Liver (tissue), 9 donors: ENCODE results near the gene SULT1A2. TPM values are rescaled to one million over a fixed set of nuclear protein-coding genes. Genes with fewer than 3 reads are reported as not detected.

ENCODE experiments used
- DNase-seq: peaks from one replicate; pipeline ENCODE4 v3.0.0-alpha.2; 2017; ENCODE audit warnings: low spot score
- H3K27ac ChIP-seq, 2 donors: one replicate each; pipeline ENCODE4 v1.7.0; 2013; ENCODE audit warnings: inconsistent platforms in 2 of 2, low read length in 2 of 2, control low read depth in 1 of 2, low read depth in 1 of 2, mild to moderate bottlenecking in 1 of 2
- H3K27me3 ChIP-seq, 4 donors: one replicate each; pipeline versions ENCODE4 v1.6.1 to v1.7.0; 2013; ENCODE audit warnings: low read length in 3 of 4, inconsistent platforms in 1 of 4, mild to moderate bottlenecking in 1 of 4, moderate library complexity in 1 of 4; ENCODE audit not compliant: control insufficient read depth in 4 of 4, insufficient read depth in 4 of 4
- H3K36me3 ChIP-seq, 4 donors: one replicate each; pipeline versions ENCODE4 v1.6.1 to v1.7.0; 2013; ENCODE audit warnings: low read length in 3 of 4, mild to moderate bottlenecking in 3 of 4, low read depth in 1 of 4, moderate library complexity in 1 of 4; ENCODE audit not compliant: control insufficient read depth in 4 of 4, insufficient read depth in 3 of 4
- H3K4me1 ChIP-seq, 4 donors: one replicate each; pipeline versions ENCODE4 v1.6.1 to v1.7.0; 2013; ENCODE audit warnings: low read length in 3 of 4, mild to moderate bottlenecking in 3 of 4, moderate library complexity in 1 of 4; ENCODE audit not compliant: control insufficient read depth in 4 of 4, insufficient read depth in 4 of 4
- H3K4me3 ChIP-seq, 3 donors: one replicate each; pipeline versions ENCODE4 v1.6.1 to v1.7.0; 2013; ENCODE audit warnings: low read length in 3 of 3, control low read depth in 1 of 3, low read depth in 1 of 3, mild to moderate bottlenecking in 1 of 3
- H3K9ac ChIP-seq, 2 donors: one replicate each; pipeline ENCODE4 v1.7.0; 2013; ENCODE audit warnings: low read length in 2 of 2, mild to moderate bottlenecking in 2 of 2, moderate library complexity in 2 of 2, control low read depth in 1 of 2, low read depth in 1 of 2
- H3K9me3 ChIP-seq, 4 donors: one replicate each; pipeline versions ENCODE4 v1.6.1 to v1.7.0; 2013; ENCODE audit warnings: low read length in 3 of 4; ENCODE audit not compliant: control insufficient read depth in 4 of 4
- FOXA1 ChIP-seq: IDR thresholded peaks from 2 replicates; pipeline ENCODE4 v1.6.1; 2016; ENCODE audit warnings: antibody characterized with exemption
- FOXA2 ChIP-seq: IDR thresholded peaks from 2 replicates; pipeline ENCODE4 v1.6.1; 2016; ENCODE audit warnings: antibody characterized with exemption
- GABPA ChIP-seq, 2 donors: IDR thresholded peaks in 1 of 2; conservative IDR thresholded peaks in 1 of 2; 2 replicates each; pipeline ENCODE4 v1.6.1; 2016; ENCODE audit warnings: antibody characterized with exemption in 2 of 2, mild to moderate bottlenecking in 1 of 2, moderate library complexity in 1 of 2
- HNF4G ChIP-seq: IDR thresholded peaks from 2 replicates; pipeline ENCODE4 v1.6.1; 2016; ENCODE audit warnings: antibody characterized with exemption
- JUND ChIP-seq, 2 donors: IDR thresholded peaks; 2 replicates each; pipeline ENCODE4 v1.6.1; 2016; ENCODE audit warnings: antibody characterized with exemption in 2 of 2
- NR2F2 ChIP-seq: IDR thresholded peaks from 2 replicates; pipeline ENCODE4 v1.6.1; 2016; ENCODE audit warnings: antibody characterized with exemption
- RXRA ChIP-seq, 2 donors: IDR thresholded peaks; 2 replicates each; pipeline ENCODE4 v1.6.1; 2017 to 2018; ENCODE audit warnings: antibody characterized with exemption in 2 of 2, mild to moderate bottlenecking in 1 of 2
- SP1 ChIP-seq: IDR thresholded peaks from 2 replicates; pipeline ENCODE4 v1.6.1; 2018; ENCODE audit warnings: antibody characterized with exemption, mild to moderate bottlenecking
- TAF1 ChIP-seq: conservative IDR thresholded peaks from 2 replicates; pipeline ENCODE4 v1.6.1; 2016; ENCODE audit warnings: antibody characterized with exemption, mild to moderate bottlenecking
- WGBS: extraction: QIAGEN DNeasy Blood & Tissue Kit; methylation state at CpG from one replicate; pipeline ENCODE4 v1.1.7; 2013; 5-methylcytosine and 5-hydroxymethylcytosine counted together
- polyA plus RNA-seq, 2 donors: library from polyadenylated mRNA; stranded (reverse) in 1 of 2; unstranded in 1 of 2; fragments of 200-250 nt in 1 of 2; fragments of >200 nt in 1 of 2; fragmentation: Nextera tagmentation in 1 of 2; extraction: Ambion mirVana in 1 of 2; gene quantifications; one replicate each; pipeline versions ENCODE4 v1.2.1 to v1.2.3, GENCODE V29; 2013 to 2015
- total RNA-seq, 2 donors: library from RNA; depleted of rRNA; stranded (reverse); fragments of >200 nt; gene quantifications; one replicate each; pipeline ENCODE4 v1.2.3, GENCODE V29; 2014
- TF ChIP-seq, protein P1 (sequence below): fragments of 150-350 bp; IDR thresholded peaks from 2 replicates; pipeline ENCODE4 v1.5.1; 2017; ENCODE audit warnings: improper control_type of control experiment, low read depth, low read length; ENCODE audit not compliant: missing input control
- TF ChIP-seq, protein P2 (sequence below): IDR thresholded peaks from 2 replicates; pipeline ENCODE4 v1.6.1; 2016; ENCODE audit warnings: antibody characterized with exemption
- TF ChIP-seq, protein P3 (sequence below): IDR thresholded peaks from 2 replicates; pipeline ENCODE4 v1.6.1; 2016; ENCODE audit warnings: antibody characterized with exemption
- TF ChIP-seq, protein P4 (sequence below): IDR thresholded peaks from 2 replicates; pipeline ENCODE4 v1.6.1; 2016; ENCODE audit warnings: antibody characterized with exemption, mild to moderate bottlenecking
- donor health status: healthy.
- donor health status: healthy.
- donor health status: healthy.
- donor health status: healthy.
- donor health status: healthy.

SULT1A2 gene
- total and polyA plus RNA-seq, 4 donors: 1.6 to 29.4 (median 14.9) TPM

DNA sequence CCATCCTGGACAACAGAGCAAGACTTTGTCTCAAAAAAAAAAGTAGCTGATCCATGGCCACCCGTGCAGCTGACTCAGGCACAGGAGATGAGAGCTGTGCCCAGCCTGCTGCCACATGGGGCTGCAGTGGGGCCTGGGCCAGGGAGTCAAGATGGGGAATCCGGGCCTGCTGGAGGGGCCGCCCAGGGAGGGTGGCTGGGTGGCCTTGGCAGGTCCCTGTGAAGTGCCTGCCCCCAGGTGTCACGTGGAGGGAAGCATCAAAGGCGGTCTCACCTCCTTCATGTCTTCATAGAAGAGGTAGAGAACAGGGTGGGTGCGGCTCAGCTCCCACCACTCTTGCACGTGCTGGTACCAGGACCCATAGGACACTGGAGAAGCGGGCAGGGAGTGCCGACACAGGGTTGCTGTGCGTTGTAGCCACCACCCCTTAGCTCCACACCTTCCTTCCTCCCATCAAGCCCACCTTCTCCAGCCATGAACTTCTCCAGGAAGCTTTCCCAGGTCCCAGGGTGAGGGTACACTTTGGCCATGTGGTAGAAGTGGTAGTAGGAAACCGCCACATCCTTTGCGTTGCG lies 3.8 kb downstream of the SULT1A2 start (continued):
- no peak for TF ChIP-seq NR2F2
- no peak for TF ChIP-seq JUND (IDR thresholded peaks at IDR 0.05)

DNA sequence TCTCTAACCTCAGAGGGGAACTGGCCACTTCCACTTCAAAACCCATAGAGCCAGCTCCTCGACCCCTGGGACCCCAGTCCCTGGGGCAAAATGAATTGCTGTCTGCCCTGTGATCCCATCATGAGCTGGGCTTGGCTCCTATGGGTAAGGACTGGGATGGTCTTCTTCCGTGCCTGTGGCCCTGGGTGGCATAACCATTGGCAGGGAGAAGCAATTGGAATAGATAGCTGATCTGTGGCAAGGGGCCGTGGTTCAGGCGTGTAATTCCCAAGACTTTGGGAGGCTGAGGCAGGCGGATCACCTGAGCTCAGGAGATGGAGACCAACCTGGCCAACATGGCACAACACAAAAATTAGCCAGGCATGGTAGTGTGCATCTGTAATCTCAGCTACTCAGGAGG lies 4.3 kb downstream of the SULT1A2 start:
- WGBS: 92% methylated on average over 5 of the region's 5 CpGs
- H3K36me3 ChIP-seq: peaks cover 5 to 35% (median 16%) of the 10 kb centered on the region in 4 donors

DNA sequence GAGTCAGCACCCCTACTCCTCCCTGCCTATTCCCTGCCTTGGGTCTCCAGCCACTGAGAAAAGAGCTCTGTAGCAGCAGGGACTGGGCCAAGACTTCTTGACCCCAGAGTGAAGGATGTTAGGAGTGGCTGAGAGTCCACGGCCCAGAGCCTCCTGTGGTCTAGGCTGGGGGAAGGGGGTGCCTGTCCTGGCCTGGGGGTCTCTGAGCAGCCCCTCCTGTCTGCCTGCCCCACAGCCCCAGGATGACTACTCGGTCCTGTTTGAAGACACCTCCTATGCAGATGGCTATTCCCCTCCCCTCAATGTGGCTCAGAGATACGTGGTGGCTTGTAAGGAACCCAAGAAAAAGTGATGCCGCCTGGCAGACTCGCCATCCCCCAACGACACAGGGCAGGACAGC lies 5.5 kb downstream of the SULT1A2 start:
- Histone ChIP-seq H3K9me3 (no peaks in the 10 kb centered on the region), H3K27ac (no peak overlapping the region), H3K4me1 (peaks cover 0 to 13% (median 7%) of the 10 kb centered on the region in 4 donors), H3K27me3 (no peaks in the 10 kb centered on the region), H3K9ac (no peak overlapping the region), H3K4me3 (no peak overlapping the region), H3K36me3 (peaks cover 7 to 45% (median 21%) of the 10 kb centered on the region in 4 donors)
- 91% methylated on average over 6 of the region's 6 CpGs for WGBS
- TF ChIP-seq, protein P1, sequence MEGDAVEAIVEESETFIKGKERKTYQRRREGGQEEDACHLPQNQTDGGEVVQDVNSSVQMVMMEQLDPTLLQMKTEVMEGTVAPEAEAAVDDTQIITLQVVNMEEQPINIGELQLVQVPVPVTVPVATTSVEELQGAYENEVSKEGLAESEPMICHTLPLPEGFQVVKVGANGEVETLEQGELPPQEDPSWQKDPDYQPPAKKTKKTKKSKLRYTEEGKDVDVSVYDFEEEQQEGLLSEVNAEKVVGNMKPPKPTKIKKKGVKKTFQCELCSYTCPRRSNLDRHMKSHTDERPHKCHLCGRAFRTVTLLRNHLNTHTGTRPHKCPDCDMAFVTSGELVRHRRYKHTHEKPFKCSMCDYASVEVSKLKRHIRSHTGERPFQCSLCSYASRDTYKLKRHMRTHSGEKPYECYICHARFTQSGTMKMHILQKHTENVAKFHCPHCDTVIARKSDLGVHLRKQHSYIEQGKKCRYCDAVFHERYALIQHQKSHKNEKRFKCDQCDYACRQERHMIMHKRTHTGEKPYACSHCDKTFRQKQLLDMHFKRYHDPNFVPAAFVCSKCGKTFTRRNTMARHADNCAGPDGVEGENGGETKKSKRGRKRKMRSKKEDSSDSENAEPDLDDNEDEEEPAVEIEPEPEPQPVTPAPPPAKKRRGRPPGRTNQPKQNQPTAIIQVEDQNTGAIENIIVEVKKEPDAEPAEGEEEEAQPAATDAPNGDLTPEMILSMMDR: no peak
- TF ChIP-seq, protein P2, sequence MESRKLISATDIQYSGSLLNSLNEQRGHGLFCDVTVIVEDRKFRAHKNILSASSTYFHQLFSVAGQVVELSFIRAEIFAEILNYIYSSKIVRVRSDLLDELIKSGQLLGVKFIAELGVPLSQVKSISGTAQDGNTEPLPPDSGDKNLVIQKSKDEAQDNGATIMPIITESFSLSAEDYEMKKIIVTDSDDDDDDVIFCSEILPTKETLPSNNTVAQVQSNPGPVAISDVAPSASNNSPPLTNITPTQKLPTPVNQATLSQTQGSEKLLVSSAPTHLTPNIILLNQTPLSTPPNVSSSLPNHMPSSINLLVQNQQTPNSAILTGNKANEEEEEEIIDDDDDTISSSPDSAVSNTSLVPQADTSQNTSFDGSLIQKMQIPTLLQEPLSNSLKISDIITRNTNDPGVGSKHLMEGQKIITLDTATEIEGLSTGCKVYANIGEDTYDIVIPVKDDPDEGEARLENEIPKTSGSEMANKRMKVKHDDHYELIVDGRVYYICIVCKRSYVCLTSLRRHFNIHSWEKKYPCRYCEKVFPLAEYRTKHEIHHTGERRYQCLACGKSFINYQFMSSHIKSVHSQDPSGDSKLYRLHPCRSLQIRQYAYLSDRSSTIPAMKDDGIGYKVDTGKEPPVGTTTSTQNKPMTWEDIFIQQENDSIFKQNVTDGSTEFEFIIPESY: no peak
- TF ChIP-seq JUND (IDR thresholded peaks at IDR 0.05) (no peak), FOXA1 (no peak), TAF1 (no peak), SP1 (no peak), GABPA (IDR thresholded peaks at IDR 0.05 in 1 of 2, conservative IDR thresholded peaks at IDR 0.05 in 1 of 2) (no peak)
- TF ChIP-seq, protein P3, sequence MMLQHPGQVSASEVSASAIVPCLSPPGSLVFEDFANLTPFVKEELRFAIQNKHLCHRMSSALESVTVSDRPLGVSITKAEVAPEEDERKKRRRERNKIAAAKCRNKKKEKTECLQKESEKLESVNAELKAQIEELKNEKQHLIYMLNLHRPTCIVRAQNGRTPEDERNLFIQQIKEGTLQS: no peak
- TF ChIP-seq, protein P4, sequence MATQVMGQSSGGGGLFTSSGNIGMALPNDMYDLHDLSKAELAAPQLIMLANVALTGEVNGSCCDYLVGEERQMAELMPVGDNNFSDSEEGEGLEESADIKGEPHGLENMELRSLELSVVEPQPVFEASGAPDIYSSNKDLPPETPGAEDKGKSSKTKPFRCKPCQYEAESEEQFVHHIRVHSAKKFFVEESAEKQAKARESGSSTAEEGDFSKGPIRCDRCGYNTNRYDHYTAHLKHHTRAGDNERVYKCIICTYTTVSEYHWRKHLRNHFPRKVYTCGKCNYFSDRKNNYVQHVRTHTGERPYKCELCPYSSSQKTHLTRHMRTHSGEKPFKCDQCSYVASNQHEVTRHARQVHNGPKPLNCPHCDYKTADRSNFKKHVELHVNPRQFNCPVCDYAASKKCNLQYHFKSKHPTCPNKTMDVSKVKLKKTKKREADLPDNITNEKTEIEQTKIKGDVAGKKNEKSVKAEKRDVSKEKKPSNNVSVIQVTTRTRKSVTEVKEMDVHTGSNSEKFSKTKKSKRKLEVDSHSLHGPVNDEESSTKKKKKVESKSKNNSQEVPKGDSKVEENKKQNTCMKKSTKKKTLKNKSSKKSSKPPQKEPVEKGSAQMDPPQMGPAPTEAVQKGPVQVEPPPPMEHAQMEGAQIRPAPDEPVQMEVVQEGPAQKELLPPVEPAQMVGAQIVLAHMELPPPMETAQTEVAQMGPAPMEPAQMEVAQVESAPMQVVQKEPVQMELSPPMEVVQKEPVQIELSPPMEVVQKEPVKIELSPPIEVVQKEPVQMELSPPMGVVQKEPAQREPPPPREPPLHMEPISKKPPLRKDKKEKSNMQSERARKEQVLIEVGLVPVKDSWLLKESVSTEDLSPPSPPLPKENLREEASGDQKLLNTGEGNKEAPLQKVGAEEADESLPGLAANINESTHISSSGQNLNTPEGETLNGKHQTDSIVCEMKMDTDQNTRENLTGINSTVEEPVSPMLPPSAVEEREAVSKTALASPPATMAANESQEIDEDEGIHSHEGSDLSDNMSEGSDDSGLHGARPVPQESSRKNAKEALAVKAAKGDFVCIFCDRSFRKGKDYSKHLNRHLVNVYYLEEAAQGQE: no peak
- no peak for DNase-seq

More for the DNA sequence above, 4.3 kb downstream of the SULT1A2 start:
- H3K27me3 ChIP-seq: no peaks in the 10 kb centered on the region
- H3K9me3 ChIP-seq: no peaks in the 10 kb centered on the region
- H3K4me3 ChIP-seq: no peak overlapping the region
- H3K4me1 ChIP-seq: peaks cover 5 to 24% (median 17%) of the 10 kb centered on the region in 4 donors
- no peak for DNase-seq
- H3K9ac ChIP-seq: no peak overlapping the region
- H3K27ac ChIP-seq: no peak overlapping the region
- TF ChIP-seq, protein P3: no peak
- no peak for TF ChIP-seq GABPA (IDR thresholded peaks at IDR 0.05 in 1 of 2, conservative IDR thresholded peaks at IDR 0.05 in 1 of 2)
- TF ChIP-seq RXRA (IDR thresholded peaks at IDR 0.05): no peak
- no peak for TF ChIP-seq FOXA1
- TF ChIP-seq FOXA2: no peak
- TF ChIP-seq, protein P1: no peak
- TF ChIP-seq, protein P2: no peak
- no peak for TF ChIP-seq HNF4G
